Omental fat pad (tissue), 4 donors: Measurements from ENCODE around the gene TRIM8. TPM values are rescaled to one million over a fixed set of nuclear protein-coding genes. Genes with fewer than 3 reads are reported as not detected.
A peak's percentile ranks its signal among the peaks of the same experiment; 100 is the strongest.

ENCODE experiments used
- ATAC-seq: fragments of 150-250 bp; one replicate; pipeline ENCODE4 v1.9.1; 2016; ENCODE audit warnings: mild to moderate bottlenecking, moderate library complexity; ENCODE audit not compliant: low FRiP score
- DNase-seq: peaks from one replicate; pipeline ENCODE4 v3.0.0-alpha.2; 2019; ENCODE audit warnings: low spot score
- total RNA-seq, 4 donors: library from RNA; depleted of rRNA; stranded (reverse); fragments of >200 nt; gene quantifications; one replicate each; pipeline ENCODE4 v1.1.0, GENCODE V29; 2016
- TF ChIP-seq, protein P1 (sequence below), 3 donors: fragments of 450-650 bp; IDR thresholded peaks; one replicate each; pipeline ENCODE4 v1.5.1; 2016 to 2017; ENCODE audit warnings: antibody characterized with exemption in 3 of 3, mild to moderate bottlenecking in 3 of 3, moderate library complexity in 2 of 3

TRIM8 gene
- total RNA-seq, 4 donors from 2014 or later, result 58.2 to 121 (median 103) TPM

DNA sequence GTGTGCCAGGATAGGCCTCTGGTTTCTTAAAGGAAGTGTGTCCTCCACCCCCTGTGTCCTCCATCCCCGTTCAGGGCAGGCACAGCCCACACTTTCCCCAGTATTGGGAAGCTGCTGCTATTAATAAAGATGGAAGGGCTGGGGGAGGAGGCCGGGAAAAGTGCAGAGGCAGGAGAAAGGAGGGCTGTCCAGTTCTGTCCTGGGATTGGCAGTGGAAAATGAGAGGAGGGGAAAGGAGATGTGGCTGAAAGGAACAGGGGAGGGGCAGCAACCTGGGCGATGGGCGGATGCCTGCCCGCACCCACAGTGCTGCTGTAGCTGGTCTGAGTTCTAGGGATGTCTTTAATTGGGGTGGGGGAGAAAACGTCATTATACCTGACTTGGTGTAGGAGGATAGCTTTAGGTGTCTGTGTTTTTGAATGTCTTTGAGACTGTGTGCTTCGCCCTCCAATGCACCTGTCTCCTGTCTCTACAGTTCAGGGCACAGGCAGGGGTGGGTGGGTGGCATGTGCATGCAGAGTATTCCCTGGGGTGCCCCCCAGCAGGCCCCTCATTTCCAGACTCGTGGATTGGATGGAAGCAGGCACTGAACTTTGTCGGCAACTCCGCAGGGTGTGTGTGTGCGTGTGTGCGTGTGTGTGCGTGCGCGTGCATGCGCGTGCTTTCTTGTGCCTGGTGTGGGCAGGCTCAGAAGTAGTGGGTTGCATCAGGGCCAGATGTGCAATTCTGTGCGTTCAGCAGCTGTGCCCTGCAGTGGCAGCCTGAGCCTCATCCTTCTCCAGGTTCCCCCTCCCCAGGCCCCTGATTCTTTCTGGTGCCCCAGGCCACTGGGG lies 2.5 kb downstream of the TRIM8 start:
- ATAC-seq, result peak; percentile 9
- TF ChIP-seq, protein P1, sequence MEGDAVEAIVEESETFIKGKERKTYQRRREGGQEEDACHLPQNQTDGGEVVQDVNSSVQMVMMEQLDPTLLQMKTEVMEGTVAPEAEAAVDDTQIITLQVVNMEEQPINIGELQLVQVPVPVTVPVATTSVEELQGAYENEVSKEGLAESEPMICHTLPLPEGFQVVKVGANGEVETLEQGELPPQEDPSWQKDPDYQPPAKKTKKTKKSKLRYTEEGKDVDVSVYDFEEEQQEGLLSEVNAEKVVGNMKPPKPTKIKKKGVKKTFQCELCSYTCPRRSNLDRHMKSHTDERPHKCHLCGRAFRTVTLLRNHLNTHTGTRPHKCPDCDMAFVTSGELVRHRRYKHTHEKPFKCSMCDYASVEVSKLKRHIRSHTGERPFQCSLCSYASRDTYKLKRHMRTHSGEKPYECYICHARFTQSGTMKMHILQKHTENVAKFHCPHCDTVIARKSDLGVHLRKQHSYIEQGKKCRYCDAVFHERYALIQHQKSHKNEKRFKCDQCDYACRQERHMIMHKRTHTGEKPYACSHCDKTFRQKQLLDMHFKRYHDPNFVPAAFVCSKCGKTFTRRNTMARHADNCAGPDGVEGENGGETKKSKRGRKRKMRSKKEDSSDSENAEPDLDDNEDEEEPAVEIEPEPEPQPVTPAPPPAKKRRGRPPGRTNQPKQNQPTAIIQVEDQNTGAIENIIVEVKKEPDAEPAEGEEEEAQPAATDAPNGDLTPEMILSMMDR (IDR thresholded peaks at IDR 0.05), result no peak
- no peak for DNase-seq

DNA sequence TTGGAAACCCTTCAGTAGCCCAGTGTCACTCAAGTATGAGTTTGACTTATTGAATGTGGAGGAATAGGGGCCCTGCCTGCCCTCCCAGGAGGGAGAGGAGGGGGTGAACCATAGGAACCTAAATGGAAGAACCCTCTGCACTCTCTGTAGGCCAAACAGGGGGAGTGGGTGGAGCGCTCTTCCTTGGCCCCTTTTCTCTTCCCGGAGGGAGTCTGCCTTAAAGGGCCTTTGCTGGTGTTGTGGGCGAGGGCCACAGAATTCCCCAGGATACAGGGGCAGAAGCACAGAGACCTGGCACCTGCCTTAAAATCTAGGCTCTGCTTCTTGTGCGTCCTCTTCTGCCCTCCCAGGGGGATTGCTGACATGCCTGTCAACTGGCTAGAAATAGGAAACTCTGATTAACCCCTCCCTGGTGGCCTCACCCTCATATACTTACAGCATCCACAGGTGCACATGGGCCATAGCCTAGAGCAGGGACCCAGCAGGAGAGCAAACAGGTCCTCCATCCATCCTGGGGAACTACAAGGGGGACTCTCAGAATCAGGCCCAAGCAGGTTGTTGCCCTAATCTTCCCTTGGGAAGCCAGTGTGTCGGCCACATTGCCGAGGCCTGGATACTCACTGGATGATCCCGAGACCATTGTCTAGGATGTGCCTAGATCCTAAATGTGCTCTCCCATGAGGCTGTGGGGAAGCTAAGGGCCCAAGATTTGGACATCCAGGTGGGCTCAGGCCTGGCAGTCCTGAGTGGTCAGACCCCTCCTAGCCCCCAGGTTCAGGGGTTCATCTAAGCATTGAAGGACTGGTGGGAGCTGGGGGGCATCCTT lies 3.4 kb downstream of the TRIM8 start:
- DNase-seq (no peak), ATAC-seq (no peak)
- TF ChIP-seq, protein P1 (IDR thresholded peaks at IDR 0.05), result no peak

DNA sequence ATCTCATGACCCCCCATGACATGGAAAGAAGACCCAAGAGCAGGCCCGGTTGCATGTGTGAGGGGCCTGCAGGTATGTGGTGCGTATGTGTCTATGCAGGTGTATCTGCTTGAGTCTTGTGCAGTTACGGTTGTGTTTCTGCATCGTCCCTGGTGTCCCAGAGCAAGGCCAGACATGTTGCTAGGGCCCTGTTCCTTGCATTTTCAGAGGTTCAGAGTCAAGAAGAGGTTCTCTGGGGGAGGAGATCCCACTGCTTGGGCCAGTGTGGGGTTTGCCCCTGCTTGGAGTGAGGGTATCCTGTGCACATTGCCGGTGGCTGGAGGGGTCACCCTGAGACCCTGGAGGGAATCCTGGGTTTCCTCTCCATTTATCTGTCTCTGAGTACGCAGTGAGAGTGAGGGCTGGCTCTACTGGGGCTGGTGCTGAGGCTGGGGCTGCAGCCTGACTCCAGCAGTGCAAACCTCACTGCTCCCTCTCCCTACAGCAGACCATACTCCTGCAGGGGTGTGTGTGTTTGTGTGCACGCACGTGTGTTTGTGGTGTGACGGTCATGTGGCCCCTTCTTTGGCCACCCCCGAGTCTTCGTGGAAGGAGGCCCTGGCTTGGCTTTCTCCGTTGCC lies 4.1 kb downstream of the TRIM8 start:
- TF ChIP-seq, protein P1 (IDR thresholded peaks at IDR 0.05), result no peak
- DNase-seq, result no peak
- no peak for ATAC-seq

DNA sequence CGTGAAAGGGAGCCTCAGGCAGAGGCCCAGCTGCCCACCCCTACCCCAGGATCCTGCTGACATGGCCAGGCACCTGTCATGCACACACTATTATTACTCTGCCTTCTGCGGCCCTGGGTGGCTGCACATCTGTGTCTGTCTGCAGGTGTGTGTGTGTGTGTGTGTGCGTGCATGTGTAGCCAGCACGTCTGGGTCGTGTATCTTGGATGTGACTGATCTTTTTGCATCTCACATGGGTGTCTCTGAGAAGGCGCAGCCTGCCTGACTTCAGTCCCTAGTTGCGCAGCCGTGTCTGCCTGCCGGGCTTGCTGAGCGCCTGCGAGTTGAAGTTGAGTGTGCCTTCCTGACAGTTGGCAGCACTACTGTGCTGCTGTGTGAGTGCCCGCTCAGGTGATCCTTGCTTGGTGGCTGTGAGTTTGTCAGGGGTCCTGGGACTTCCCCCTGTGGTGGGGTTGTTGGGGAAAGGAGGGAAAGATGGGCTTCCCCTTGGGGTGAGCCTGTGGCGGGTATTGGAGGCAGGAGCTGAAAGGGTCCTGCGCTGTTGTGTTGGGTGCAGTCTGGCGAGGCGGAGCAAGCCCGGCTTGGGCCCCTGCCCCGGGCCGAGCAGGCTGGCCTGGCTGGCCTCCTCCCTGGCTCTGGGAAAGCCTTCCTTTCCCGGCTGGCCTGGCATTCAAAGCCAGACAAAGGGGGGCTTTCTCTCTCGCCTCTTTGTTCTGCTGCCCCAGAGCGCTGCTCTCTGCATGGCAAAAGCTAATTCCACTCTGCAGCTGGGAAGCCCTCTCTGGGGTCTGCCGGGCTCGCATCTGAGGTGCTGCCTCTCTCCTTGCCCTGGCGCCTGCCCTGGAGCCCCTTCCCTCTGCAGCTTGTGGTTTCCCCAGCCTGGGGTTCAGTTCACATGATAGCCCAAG lies 4.9 kb downstream of the TRIM8 start:
- TF ChIP-seq, protein P1 (IDR thresholded peaks at IDR 0.05), result no peak

DNA sequence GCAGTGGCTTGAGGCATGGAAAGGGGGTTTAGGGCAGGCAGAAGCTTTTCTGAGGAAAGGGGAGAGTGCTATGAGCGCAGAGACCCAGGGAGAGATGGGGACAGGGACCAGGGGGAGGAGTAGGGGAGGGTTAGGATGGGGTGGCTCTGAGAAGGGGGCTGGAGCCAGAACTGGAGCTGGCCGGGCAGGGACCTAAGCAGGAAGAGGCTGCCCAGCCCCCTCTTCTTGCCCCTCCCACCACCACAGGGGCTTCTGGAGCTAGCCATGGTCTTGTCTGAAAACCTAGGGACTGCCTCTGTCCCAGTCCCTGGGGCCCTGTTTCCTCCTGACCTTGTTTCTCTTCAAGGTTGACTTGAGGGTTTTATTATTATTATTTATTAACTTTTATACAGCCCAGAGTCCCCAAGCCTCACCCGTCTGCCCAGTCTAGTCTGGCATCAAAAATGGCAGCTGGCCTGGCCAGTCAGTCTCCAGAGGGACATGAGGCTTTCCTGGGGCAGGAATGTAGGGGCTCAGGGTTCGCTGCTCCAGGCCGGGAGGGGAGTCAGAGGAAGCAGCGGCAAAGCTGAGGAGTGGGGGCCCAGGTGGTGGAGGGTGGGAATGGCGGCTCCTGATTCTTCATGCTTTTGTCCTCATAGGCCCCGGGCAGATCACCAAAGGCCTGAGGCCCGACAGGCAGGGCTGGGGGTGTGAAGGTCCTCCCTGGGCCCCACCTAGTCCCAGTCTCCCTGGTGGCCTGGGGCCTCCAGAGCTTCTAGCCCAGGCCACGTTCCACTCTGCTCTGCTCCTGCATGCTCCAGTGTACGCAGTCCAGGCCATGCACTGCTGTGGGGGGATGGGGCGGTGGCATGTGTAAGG lies 5.7 kb downstream of the TRIM8 start:
- DNase-seq (no peak), ATAC-seq (no peak)
- TF ChIP-seq, protein P1 (IDR thresholded peaks at IDR 0.05), result no peak

More for the DNA sequence above, 4.9 kb downstream of the TRIM8 start:
- DNase-seq (no peak), ATAC-seq (no peak)
